ENCODE data around the gene C2CD4A. TPM values are rescaled to one million over a fixed set of nuclear protein-coding genes. Genes with fewer than 3 reads are reported as not detected.
A peak's percentile ranks its signal among the peaks of the same experiment; 100 is the strongest.

Gene C2CD4A
- total and polyA plus RNA-seq, 4 donors, result 0.06 to 0.86 (median 0.78) TPM

- no peak overlapping the region for H3K4me3 ChIP-seq (ENCODE audit: low read depth, low read length)
- H3K4me1 ChIP-seq (ENCODE audit: control insufficient read depth, insufficient read depth, low read length), result no peaks in the 10 kb centered on the region
- no peak for DNase-seq (ENCODE audit: low read depth in 4 of 6, low spot score in 6 of 6)
- H3K27ac ChIP-seq (ENCODE audit: low read depth, low read length), result no peak overlapping the region
- H3K27me3 ChIP-seq (ENCODE audit: control insufficient read depth, insufficient read depth, low read length), result no peaks in the 10 kb centered on the region
- H3K36me3 ChIP-seq (ENCODE audit: control insufficient read depth, insufficient read depth, low read length), result no peaks in the 10 kb centered on the region
- no peaks in the 10 kb centered on the region for H3K9me3 ChIP-seq (ENCODE audit: control insufficient read depth, insufficient read depth, low read length)
- 86% methylated on average over 4 of the region's 7 CpGs for WGBS (ENCODE audit: insufficient coverage)
Measured at GRCh38 chr15:62090988-62091387, 24.2 kb downstream of the C2CD4A start.

DNA sequence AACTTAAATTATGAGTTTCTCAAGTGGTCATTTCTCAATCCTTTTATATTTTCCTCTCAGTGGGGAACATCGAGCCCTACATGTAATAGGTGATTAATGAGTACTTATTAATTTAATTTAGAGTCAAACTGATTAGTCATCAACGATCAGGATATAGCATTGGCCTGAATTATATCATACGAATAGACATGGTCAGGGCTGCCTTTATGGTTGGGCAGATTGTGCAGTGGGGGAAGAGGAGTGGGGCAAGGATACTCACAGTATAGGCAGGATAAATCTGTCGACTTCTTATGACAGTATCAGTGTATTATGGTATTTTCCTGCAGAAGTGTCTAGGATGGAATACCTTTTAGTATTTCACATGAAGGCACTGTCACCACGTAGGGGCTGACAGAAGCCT, 27.0 kb downstream of the C2CD4A start:
- H3K27ac ChIP-seq (ENCODE audit: low read depth, low read length), result no peak overlapping the region
- H3K4me1 ChIP-seq (ENCODE audit: control insufficient read depth, insufficient read depth, low read length), result no peaks in the 10 kb centered on the region
- no peaks in the 10 kb centered on the region for H3K27me3 ChIP-seq (ENCODE audit: control insufficient read depth, insufficient read depth, low read length)
- no peak overlapping the region for H3K4me3 ChIP-seq (ENCODE audit: low read depth, low read length)
- no peaks in the 10 kb centered on the region for H3K9me3 ChIP-seq (ENCODE audit: control insufficient read depth, insufficient read depth, low read length)
- no peak for DNase-seq (ENCODE audit: low read depth in 4 of 6, low spot score in 6 of 6)
- no peaks in the 10 kb centered on the region for H3K36me3 ChIP-seq (ENCODE audit: control insufficient read depth, insufficient read depth, low read length)
- 92% methylated on average over 3 of the region's 5 CpGs for WGBS (ENCODE audit: insufficient coverage)

GRCh38 chr15:62094388-62094787, 27.6 kb downstream of the C2CD4A start:
- no peaks in the 10 kb centered on the region for H3K9me3 ChIP-seq (ENCODE audit: control insufficient read depth, insufficient read depth, low read length)
- WGBS (ENCODE audit: insufficient coverage), result 57% methylated on average over 7 of the region's 7 CpGs
- peak in 1 of 6 donors; percentile 57 for DNase-seq (ENCODE audit: low read depth in 4 of 6, low spot score in 6 of 6)
- H3K27ac ChIP-seq (ENCODE audit: low read depth, low read length), result no peak overlapping the region
- H3K4me1 ChIP-seq (ENCODE audit: control insufficient read depth, insufficient read depth, low read length), result no peaks in the 10 kb centered on the region
- no peak overlapping the region for H3K4me3 ChIP-seq (ENCODE audit: low read depth, low read length)
- no peaks in the 10 kb centered on the region for H3K27me3 ChIP-seq (ENCODE audit: control insufficient read depth, insufficient read depth, low read length)
- no peaks in the 10 kb centered on the region for H3K36me3 ChIP-seq (ENCODE audit: control insufficient read depth, insufficient read depth, low read length)

DNA sequence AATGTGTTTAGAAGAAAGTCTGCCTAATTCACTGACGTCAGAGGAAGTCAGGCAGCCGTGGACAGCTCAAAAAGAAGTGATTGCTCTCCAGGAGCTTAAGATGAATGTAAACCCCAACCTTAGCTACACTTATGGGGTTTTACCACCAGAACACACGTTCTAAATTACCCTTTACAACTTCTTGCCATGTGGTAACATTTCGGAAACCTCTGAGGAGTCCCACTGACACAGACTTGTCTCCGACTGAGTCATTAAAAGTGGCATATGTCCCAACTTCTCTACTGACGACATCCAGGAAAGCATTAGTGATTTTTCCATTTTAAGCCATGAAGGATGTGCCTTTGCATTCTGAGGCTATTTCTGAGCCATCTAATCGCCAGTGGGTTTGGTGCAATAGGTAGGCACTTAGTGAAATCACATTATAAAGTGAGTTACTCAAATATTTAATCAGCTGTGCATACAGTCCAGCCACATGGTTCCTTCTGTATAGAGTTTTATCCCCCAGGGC, 32.4 kb downstream of the C2CD4A start:
- WGBS (ENCODE audit: insufficient coverage), result 71% methylated on average over 5 of the region's 7 CpGs
- H3K27me3 ChIP-seq (ENCODE audit: control insufficient read depth, insufficient read depth, low read length), result no peaks in the 10 kb centered on the region
- H3K9me3 ChIP-seq (ENCODE audit: control insufficient read depth, insufficient read depth, low read length), result no peaks in the 10 kb centered on the region
- H3K4me1 ChIP-seq (ENCODE audit: control insufficient read depth, insufficient read depth, low read length), result no peaks in the 10 kb centered on the region
- no peak overlapping the region for H3K4me3 ChIP-seq (ENCODE audit: low read depth, low read length)
- H3K36me3 ChIP-seq (ENCODE audit: control insufficient read depth, insufficient read depth, low read length), result no peaks in the 10 kb centered on the region
- no peak overlapping the region for H3K27ac ChIP-seq (ENCODE audit: low read depth, low read length)
- DNase-seq (ENCODE audit: low read depth in 4 of 6, low spot score in 6 of 6), result no peak

GRCh38 chr15:62103431-62103830, 36.7 kb downstream of the C2CD4A start:
- Histone ChIP-seq H3K27me3 (ENCODE audit: control insufficient read depth, insufficient read depth, low read length) (no peaks in the 10 kb centered on the region), H3K9me3 (ENCODE audit: control insufficient read depth, insufficient read depth, low read length) (no peaks in the 10 kb centered on the region), H3K4me1 (ENCODE audit: control insufficient read depth, insufficient read depth, low read length) (no peaks in the 10 kb centered on the region), H3K4me3 (ENCODE audit: low read depth, low read length) (no peak overlapping the region), H3K27ac (ENCODE audit: low read depth, low read length) (no peak overlapping the region), H3K36me3 (ENCODE audit: control insufficient read depth, insufficient read depth, low read length) (no peaks in the 10 kb centered on the region)
- WGBS (ENCODE audit: insufficient coverage), result 95% methylated on average over 7 of the region's 7 CpGs
- no peak for DNase-seq (ENCODE audit: low read depth in 4 of 6, low spot score in 6 of 6)

GRCh38 chr15:62104401-62104800, 37.6 kb downstream of the C2CD4A start:
- Histone ChIP-seq H3K27ac (ENCODE audit: low read depth, low read length) (no peak overlapping the region), H3K4me3 (ENCODE audit: low read depth, low read length) (no peak overlapping the region), H3K9me3 (ENCODE audit: control insufficient read depth, insufficient read depth, low read length) (no peaks in the 10 kb centered on the region), H3K36me3 (ENCODE audit: control insufficient read depth, insufficient read depth, low read length) (no peaks in the 10 kb centered on the region), H3K27me3 (ENCODE audit: control insufficient read depth, insufficient read depth, low read length) (no peaks in the 10 kb centered on the region), H3K4me1 (ENCODE audit: control insufficient read depth, insufficient read depth, low read length) (no peaks in the 10 kb centered on the region)
- WGBS (ENCODE audit: insufficient coverage), result 71% methylated on average over 1 of the region's 3 CpGs
- no peak for DNase-seq (ENCODE audit: low read depth in 4 of 6, low spot score in 6 of 6)

DNA sequence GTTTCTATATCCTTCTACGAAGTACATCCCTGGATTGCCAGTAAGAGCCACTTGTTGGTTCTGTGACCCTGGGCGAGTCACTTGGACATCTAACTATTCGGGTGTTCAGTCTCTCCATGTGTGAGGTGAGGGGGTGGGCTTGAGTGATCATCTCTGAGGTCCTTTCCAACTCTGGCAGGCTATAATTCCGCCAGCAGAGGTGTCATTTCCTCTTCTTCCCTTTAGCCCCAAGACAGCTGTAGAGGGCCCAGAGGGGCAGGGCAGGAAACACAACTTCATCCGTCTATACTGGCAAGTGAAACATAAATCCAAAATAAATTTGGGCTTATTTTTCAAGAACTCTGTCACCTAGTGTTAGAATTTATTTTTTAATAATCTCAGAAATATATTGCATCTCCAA, 38.1 kb downstream of the C2CD4A start:
- WGBS (ENCODE audit: insufficient coverage), result 83% methylated on average over 1 of the region's 5 CpGs
- Histone ChIP-seq H3K4me1 (ENCODE audit: control insufficient read depth, insufficient read depth, low read length) (peaks cover under 1% of the 10 kb centered on the region), H3K4me3 (ENCODE audit: low read depth, low read length) (no peak overlapping the region)

DNA sequence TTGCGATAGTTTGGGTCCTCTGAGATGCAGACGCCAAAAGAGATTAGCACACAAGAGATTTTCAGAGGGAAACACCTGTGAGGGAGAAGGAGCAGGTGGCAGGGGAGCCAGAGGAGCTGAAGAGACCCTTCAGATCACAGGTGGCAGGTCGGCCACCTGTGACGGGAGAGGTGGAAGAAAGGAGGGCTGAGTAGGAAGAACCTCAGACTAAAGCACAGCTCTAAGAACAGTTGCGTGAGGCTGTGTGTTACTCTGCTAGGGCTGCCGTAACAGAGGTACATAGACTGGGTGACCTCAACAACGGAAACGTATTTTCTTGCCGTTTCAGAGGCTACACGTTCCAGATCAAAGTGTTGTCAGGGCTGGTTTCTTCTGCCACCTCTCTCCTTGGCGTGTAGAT, 38.5 kb downstream of the C2CD4A start:
- Histone ChIP-seq H3K27me3 (ENCODE audit: control insufficient read depth, insufficient read depth, low read length) (no peaks in the 10 kb centered on the region), H3K9me3 (ENCODE audit: control insufficient read depth, insufficient read depth, low read length) (no peaks in the 10 kb centered on the region), H3K27ac (ENCODE audit: low read depth, low read length) (no peak overlapping the region), H3K4me1 (ENCODE audit: control insufficient read depth, insufficient read depth, low read length) (peaks cover 5% of the 10 kb centered on the region), H3K4me3 (ENCODE audit: low read depth, low read length) (no peak overlapping the region), H3K36me3 (ENCODE audit: control insufficient read depth, insufficient read depth, low read length) (no peaks in the 10 kb centered on the region)
- no peak for DNase-seq (ENCODE audit: low read depth in 4 of 6, low spot score in 6 of 6)
- WGBS (ENCODE audit: insufficient coverage), result 97% methylated on average over 11 of the region's 11 CpGs

More for the DNA sequence above, 38.1 kb downstream of the C2CD4A start:
- Histone ChIP-seq H3K36me3 (ENCODE audit: control insufficient read depth, insufficient read depth, low read length) (no peaks in the 10 kb centered on the region), H3K27ac (ENCODE audit: low read depth, low read length) (no peak overlapping the region), H3K27me3 (ENCODE audit: control insufficient read depth, insufficient read depth, low read length) (no peaks in the 10 kb centered on the region), H3K9me3 (ENCODE audit: control insufficient read depth, insufficient read depth, low read length) (no peaks in the 10 kb centered on the region)
- no peak for DNase-seq (ENCODE audit: low read depth in 4 of 6, low spot score in 6 of 6)

DNA sequence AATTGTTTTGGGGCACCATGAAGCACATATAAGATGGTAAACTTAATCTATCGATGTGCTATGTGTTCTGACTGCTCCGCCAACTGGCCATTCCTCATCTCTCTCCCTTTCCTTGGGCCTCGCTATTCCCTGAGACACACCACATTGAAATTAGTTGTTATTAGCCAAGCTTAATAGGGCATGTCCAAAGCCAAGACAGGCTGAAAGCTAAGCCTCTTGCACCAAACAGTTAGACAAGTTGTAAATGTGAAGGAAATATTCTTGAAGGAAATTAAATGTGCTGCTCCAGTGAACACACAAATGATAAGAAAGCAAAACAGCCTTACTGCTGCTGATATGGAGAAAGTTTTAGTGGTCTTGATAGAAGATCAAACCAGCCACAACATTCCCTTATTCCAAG, 39.3 kb downstream of the C2CD4A start:
- Histone ChIP-seq H3K27me3 (ENCODE audit: control insufficient read depth, insufficient read depth, low read length) (no peaks in the 10 kb centered on the region), H3K9me3 (ENCODE audit: control insufficient read depth, insufficient read depth, low read length) (no peaks in the 10 kb centered on the region), H3K4me1 (ENCODE audit: control insufficient read depth, insufficient read depth, low read length) (peaks cover 5% of the 10 kb centered on the region), H3K4me3 (ENCODE audit: low read depth, low read length) (no peak overlapping the region), H3K27ac (ENCODE audit: low read depth, low read length) (no peak overlapping the region), H3K36me3 (ENCODE audit: control insufficient read depth, insufficient read depth, low read length) (no peaks in the 10 kb centered on the region)
- no CpG with 5 or more reads among the region's 3 CpGs for WGBS (ENCODE audit: insufficient coverage)
- DNase-seq (ENCODE audit: low read depth in 4 of 6, low spot score in 6 of 6), result peak in 1 of 6 donors; percentile 69

DNA sequence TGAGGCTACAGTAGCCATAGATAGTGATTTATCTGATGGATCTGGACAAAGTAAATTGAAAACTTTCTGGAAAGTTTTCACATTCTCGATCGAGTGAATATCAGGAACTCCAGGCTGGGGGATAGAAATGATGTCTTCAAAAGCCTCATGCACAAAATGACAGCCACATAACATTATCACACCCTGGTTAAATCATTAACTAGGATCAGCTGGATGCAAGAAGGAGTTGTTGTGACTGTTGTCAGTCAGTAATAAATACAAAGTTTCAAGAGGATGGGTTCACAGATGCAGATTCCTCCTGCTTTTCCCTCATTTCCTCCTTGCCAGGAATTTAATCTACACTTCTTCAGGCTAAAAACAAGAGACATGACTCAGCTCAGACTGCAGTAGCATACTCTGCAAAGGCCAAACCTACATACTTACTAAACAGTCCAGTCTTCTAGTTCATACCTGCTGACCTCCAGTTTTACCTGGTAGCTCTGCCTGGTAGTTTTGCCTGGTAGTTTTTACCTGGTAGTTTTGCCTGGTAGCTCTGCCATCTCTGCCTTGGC, 40.9 kb downstream of the C2CD4A start:
- WGBS (ENCODE audit: insufficient coverage), result no CpG with 5 or more reads among the region's 2 CpGs
- H3K4me1 ChIP-seq (ENCODE audit: control insufficient read depth, insufficient read depth, low read length), result peaks cover 5% of the 10 kb centered on the region

More for the DNA sequence above, 40.9 kb downstream of the C2CD4A start:
- H3K36me3 ChIP-seq (ENCODE audit: control insufficient read depth, insufficient read depth, low read length), result no peaks in the 10 kb centered on the region
- H3K27me3 ChIP-seq (ENCODE audit: control insufficient read depth, insufficient read depth, low read length), result no peaks in the 10 kb centered on the region
- no peak overlapping the region for H3K27ac ChIP-seq (ENCODE audit: low read depth, low read length)
- no peaks in the 10 kb centered on the region for H3K9me3 ChIP-seq (ENCODE audit: control insufficient read depth, insufficient read depth, low read length)
- DNase-seq (ENCODE audit: low read depth in 4 of 6, low spot score in 6 of 6), result no peak
- H3K4me3 ChIP-seq (ENCODE audit: low read depth, low read length), result no peak overlapping the region
